Left ventricle myocardium inferior (tissue), 1 donor: ENCODE measurements around the gene PRKCI. TPM values are rescaled to one million over a fixed set of nuclear protein-coding genes. Genes with fewer than 3 reads are reported as not detected.

Experiments
- DNase-seq: peaks from one replicate; pipeline ENCODE4 v3.0.0-alpha.2; 2020
- H3K27ac ChIP-seq: fragments of 200-600 bp; replicated peaks from 2 replicates; pipeline ENCODE4 v1.8.0; 2021
- H3K27me3 ChIP-seq: fragments of 200-600 bp; 2 replicates; pipeline ENCODE4 v1.8.0; 2021; ENCODE audit warnings: low read depth
- H3K36me3 ChIP-seq: fragments of 200-600 bp; 2 replicates; pipeline ENCODE4 v1.8.0; 2021
- H3K4me1 ChIP-seq: fragments of 200-600 bp; 2 replicates; pipeline ENCODE4 v1.8.0; 2021
- H3K4me3 ChIP-seq: fragments of 200-600 bp; 2 replicates; pipeline ENCODE4 v1.8.0; 2021; ENCODE audit warnings: mild to moderate bottlenecking, moderate library complexity
- H3K9me3 ChIP-seq: fragments of 200-600 bp; replicated peaks from 2 replicates; pipeline ENCODE4 v1.8.0; 2021
- CTCF ChIP-seq: fragments of 200-600 bp; IDR thresholded peaks from 2 replicates; pipeline ENCODE4 v1.8.0; 2021; ENCODE audit warnings: antibody characterized with exemption, mild to moderate bottlenecking, borderline replicate concordance
- intact Hi-C: fragments of 100-400 bp; cut with micrococcal nuclease; formaldehyde crosslinking; loops from one replicate; pipeline ENCODE4 v1.11.0; 2022
- total RNA-seq: library from RNA; stranded (reverse); fragmentation: NEBNext Ultra II Directional; extraction: Animal tissue kit (Norgen Biotek cat#: 25700); gene quantifications from one replicate; pipeline ENCODE4 v1.2.1, GENCODE V29; 2021
- donor health status: DM: no; HTN: yes; CAD: no; lungs with severe emphysema.

The PRKCI gene
- total RNA-seq, 1 donor from 2014 or later, result 10.9 TPM

DNA sequence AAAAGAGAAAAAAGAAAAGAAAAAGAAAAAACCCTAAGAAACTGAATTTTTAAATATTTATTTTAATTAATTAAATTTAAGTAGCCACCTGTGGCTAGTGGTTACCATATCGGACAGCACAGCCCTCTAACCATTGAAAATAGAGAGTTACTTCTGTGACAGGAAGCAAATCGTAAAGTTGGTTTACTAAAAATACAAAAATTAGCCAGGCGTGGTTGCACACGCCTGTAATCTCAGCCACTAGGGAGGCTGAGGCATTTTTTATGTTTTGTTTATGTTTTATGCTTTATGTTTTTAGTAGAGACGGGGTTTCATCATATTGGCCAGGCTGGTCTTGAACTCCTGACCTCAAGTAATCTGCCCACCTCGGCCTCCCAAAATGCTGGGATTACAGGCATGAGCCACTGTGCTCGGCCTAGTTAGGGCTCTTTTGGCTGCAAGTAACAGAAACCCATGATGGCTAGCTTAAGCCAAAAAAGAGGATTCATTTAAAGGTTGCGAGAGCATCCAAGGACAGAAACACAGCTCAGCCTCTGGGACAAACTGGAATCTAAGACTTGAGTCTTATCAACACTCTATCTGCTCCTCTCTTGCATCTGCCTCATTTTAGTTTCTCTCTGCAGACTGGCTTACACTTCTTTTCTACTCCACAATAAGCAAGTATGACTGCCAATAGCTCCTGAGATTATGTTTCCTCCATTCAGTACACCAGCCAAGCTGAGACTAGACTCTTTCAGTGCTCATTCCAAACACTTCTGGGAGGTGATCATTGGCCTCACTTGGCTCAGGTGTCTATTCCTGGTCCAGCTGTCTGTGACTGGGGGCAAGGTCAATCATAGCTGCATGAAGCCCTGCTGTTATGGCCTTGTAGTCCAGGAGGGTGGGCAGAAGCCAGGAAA lies 128.5 kb downstream of the PRKCI start:
- Histone ChIP-seq H3K36me3 (no peaks in the 10 kb centered on the region), H3K27ac (no peak overlapping the region)

DNA sequence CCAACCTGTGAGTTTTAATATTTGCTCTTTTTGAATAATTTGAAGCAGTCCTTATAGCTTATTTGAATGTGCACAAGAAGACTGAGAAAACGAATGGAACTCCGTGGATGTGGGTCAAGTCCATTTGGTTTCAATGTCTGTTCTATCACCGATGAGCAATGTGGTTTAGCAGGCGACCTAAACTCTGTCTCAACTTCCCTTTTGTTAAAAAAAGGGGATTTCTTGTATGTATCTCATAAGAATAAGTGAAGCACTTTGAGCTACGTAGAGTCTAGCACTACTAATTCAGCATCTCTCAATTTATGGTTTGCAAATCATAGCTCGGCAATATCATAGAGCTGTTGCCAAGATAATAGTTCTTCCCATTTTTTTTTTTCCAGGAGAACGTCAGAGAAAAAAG lies 130.7 kb downstream of the PRKCI start:
- H3K27me3 ChIP-seq, result no peaks in the 10 kb centered on the region
- H3K4me1 ChIP-seq, result peaks cover 18% of the 10 kb centered on the region
- no peak overlapping the region for H3K27ac ChIP-seq
- H3K9me3 ChIP-seq, result no peaks in the 10 kb centered on the region
- TF ChIP-seq CTCF, result no peak
- intact Hi-C loops, result no loop called here
- H3K4me3 ChIP-seq, result no peak overlapping the region
- no peaks in the 10 kb centered on the region for H3K36me3 ChIP-seq
- DNase-seq, result no peak

More for the DNA sequence above, 128.5 kb downstream of the PRKCI start:
- intact Hi-C loops, result no loop called here
- H3K4me1 ChIP-seq, result peaks cover 10% of the 10 kb centered on the region
- no peak for TF ChIP-seq CTCF
- H3K9me3 ChIP-seq, result no peaks in the 10 kb centered on the region
- no peak for DNase-seq
- H3K4me3 ChIP-seq, result no peak overlapping the region
- H3K27me3 ChIP-seq, result no peaks in the 10 kb centered on the region

DNA sequence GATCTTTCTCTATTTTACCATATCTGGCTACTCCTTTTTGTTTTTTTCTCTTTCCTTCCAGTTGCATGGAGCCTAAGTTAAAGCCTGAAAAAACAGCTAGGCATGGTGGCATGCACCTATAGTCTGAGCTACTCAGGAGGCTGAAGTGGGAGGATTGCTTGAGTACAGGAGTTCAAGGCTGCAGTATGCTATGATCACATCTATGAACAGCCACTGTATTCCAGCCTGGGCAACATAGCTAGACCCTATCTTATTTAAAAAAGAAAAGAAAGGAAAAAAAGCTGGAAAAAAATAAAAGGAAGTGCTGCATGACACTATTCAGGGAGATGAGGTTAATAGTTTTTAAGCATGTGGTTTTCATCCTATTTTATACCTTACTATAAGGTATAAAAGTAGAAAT lies 131.3 kb downstream of the PRKCI start:
- intact Hi-C loops, result no loop called here

DNA sequence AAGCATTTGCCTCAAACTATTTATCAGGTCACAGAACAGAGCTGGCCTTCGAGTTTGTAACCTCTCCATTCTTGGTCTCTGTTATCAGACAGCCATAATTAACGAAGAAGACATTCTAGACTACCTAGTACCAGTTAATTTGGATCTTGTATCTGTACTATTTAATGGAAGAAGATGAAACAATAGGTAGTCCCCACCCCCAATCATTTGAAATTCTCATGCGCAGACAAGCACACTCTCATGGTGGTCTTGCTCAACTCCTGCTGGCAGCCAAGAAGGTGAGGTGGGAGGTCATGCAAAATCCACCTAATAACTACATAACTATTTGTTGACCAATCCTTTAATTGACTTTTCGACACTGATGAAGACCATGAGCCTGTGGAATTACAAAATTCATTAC lies 132.5 kb downstream of the PRKCI start:
- no peak for DNase-seq
- TF ChIP-seq CTCF, result no peak
- no peaks in the 10 kb centered on the region for H3K9me3 ChIP-seq
- no peak overlapping the region for H3K27ac ChIP-seq
- intact Hi-C loops, result no loop called here
- H3K27me3 ChIP-seq, result no peaks in the 10 kb centered on the region
- peaks cover 37% of the 10 kb centered on the region for H3K4me1 ChIP-seq
- H3K36me3 ChIP-seq, result no peaks in the 10 kb centered on the region
- no peak overlapping the region for H3K4me3 ChIP-seq

More for the DNA sequence above, 131.3 kb downstream of the PRKCI start:
- no peak for TF ChIP-seq CTCF
- no peak overlapping the region for H3K27ac ChIP-seq
- H3K9me3 ChIP-seq, result no peaks in the 10 kb centered on the region
- peaks cover 24% of the 10 kb centered on the region for H3K4me1 ChIP-seq
- H3K36me3 ChIP-seq, result no peaks in the 10 kb centered on the region
- H3K4me3 ChIP-seq, result no peak overlapping the region
- no peak for DNase-seq
- no peaks in the 10 kb centered on the region for H3K27me3 ChIP-seq

Other genes with a start within 250 kb of the PRKCI start
- gene GPR160, start 184.4 kb upstream of the PRKCI start, total RNA-seq, result 0.99 TPM
- gene PHC3, start 40.7 kb upstream of the PRKCI start, total RNA-seq, result 53.1 TPM
- gene SKIL, start 135.3 kb downstream of the PRKCI start, total RNA-seq, result 21.5 TPM
- 4.3 TPM for gene CLDN11, start 196.4 kb downstream of the PRKCI start, total RNA-seq